GM19397 (cell line): ENCODE data around the gene IFT81.
"Not testable (repeated sequence)": the region's sequence is repeated elsewhere in the genome, so short reads cannot be mapped to it uniquely, and the experiment has no call there.

Source experiments
- ATAC-seq: cut with Tn5 transposase; IDR thresholded peaks from one replicate; pipeline ENCODE4 v1.9.1; 2021; ENCODE audit warnings: mild to moderate bottlenecking, moderate library complexity; ENCODE audit not compliant: unreplicated experiment

Gene IFT81

GRCh38 chr12:110199339-110200123 is 75.4 kb downstream of the IFT81 start:
- no peak for ATAC-seq

DNA sequence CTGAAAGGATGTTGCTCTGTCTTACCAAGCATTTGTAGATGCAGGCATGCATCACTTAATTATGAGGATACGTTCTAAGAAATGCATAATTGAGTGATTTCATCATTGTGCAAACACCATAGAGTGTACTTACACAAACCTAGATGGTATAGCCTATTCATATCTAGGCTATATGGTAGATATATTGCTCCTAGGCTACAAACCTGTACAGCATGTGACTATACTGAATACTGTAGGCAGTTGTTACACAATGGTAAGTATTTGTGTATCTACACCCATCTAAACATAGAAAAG is 75.9 kb downstream of the IFT81 start:
- no peak for ATAC-seq

GRCh38 chr12:110201995-110202394 is 77.8 kb downstream of the IFT81 start:
- no peak for ATAC-seq

GRCh38 chr12:110203546-110203945 is 79.4 kb downstream of the IFT81 start:
- no peak for ATAC-seq

DNA sequence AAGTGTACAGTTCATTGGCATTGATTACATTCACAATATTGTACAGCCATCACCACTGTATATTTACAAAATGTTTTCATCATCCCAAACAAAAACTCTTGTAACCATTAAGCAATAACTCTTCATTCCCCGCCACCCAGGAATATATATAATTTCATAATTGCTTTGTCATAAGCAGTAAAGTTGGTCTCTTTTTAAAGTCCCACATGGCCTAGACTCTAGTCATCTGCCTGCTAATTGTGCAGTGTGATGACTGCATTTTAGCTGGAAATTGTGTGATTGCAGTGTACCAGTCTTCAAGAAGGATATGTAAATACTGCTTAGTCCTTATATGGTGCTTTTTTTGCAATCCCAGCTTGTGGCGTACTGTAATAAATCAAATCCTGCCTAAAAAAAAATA is 81.8 kb downstream of the IFT81 start:
- ATAC-seq: no peak

GRCh38 chr12:110211639-110212536 is 87.7 kb downstream of the IFT81 start:
- ATAC-seq: not testable (repeated sequence)

- ATAC-seq: no peak
These were observed 94.0 kb downstream of the IFT81 start for GRCh38 chr12:110217996-110218674.

DNA sequence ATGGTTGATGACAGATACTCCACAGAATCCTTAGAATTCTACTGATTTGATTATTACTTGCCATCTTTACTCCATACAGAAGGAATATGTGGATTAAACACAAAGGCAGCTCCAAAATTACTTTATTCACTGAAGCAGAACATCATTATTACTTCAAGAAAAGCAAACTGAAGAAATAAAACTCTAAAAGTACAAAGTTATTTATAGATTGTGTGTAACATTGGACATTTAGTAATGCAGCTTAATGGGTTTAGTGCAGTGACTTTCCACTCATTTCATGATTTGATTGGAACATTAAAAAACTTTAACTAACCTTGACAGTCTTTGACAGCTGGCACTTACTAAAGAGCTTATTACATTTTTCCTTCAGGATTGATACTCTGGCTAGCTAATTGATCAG is 97.9 kb downstream of the IFT81 start:
- no peak for ATAC-seq

DNA sequence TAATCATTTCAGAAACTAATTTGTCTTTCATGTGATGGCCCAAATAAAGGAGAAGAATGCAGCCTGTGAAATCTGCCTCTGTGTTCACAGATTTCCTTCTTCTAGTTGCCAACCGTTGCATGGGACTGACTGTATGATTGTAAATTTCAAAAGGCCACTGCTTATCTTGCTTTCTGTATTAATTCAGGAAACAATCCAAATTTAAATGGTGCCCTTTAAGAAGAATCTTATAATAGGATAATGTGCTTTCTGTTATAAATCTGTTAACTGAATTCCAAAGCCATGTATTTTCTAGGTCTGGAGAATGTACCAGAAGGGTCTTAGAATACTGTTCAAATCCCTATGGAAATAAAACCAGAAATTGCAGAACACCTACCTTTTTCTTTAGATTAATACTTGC is 98.3 kb downstream of the IFT81 start:
- no peak for ATAC-seq

- no peak for ATAC-seq
These were observed 99.7 kb downstream of the IFT81 start for GRCh38 chr12:110223777-110224378.

GRCh38 chr12:110224379-110225304 is 100.5 kb downstream of the IFT81 start:
- no peak for ATAC-seq

DNA sequence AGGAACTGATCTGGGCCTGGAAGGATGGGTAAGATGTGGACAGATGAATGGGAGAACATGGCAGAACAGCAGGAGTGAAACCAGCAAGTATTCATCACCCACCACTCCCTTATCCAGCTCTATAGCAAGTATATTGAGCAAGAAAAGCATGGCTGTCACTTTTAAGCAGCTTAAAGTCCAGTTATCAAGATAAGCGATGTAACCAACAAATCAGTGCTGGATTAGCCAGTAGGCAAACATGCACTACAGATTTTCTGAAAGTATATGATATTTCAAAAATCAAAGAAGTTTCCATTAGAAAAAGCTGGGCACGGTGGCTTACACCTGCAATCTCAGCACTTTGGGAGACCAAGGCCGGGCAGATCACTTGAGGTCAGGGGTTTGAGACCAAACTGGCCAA is 103.0 kb downstream of the IFT81 start:
- ATAC-seq: no peak

DNA sequence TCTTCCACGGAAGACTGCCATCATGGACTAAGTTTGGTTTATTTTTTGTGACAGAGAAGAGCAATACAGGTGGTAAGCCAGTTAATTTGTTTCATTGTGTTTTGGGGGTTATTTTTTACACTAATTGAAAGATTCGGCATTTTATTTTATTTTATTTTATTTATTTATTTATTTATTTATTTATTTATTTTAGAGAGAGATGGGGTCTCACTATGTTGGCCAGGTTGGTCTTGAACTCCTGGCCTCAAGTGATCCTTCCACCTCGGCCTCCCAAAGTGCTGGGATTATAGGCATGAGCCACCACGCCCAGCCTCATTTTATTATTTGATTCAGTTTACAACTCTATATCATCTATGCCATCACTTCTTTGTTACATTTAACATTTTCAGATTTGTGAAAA is 104.2 kb downstream of the IFT81 start:
- not testable (repeated sequence) for ATAC-seq

- no peak for ATAC-seq
These were observed 104.6 kb downstream of the IFT81 start for GRCh38 chr12:110228756-110229155.

DNA sequence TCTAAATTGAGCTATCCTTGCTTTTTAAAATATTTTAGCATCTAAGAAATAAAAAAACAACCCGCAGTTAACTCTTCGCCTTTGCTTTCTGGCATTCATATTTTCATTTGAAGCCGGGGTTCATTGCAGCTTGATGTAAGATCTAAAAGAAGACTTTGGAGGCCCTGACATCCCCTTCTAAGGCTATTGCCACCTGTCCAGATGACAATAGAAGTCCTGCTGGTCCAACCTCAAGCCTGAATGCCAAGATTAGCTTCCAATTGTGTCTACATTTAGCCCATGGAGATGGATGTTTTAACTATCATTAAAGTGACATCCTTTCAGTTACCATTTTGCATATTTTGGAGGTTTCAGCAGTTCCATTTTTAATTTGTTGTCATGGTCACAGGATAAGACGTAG is 105.3 kb downstream of the IFT81 start:
- no peak for ATAC-seq

GRCh38 chr12:110230655-110231054 is 106.5 kb downstream of the IFT81 start:
- no peak for ATAC-seq

DNA sequence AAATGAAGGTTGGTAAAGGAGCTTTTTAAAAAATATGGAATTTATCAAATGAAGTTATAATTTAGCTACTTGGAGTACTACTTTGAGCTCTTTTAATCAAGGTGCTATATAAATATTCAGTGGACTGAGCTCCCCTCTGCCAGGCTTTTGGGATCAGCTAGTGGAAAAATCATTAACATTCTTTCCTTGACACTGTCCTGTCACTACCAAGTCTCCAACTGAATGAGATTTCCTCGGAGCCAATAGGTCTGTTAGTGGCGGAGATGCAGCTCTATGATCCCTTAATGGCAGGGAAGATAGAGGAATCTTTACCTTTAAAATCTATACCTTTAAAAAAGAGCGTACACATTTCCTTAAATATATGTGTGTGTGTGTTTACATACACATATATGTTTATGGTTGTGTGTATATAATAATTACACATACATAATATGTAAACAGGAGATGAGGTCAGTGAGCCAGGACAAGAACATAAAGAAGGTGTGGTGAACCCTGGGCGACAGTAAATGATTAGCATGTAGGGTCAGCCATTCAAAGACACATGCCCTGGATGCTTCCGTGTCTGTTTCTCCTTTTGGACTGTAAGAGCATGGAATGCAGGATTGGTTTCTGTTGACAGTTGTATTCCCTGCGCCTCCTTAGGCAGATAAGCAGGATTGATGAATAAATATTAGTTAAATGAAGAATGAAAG is 109.2 kb downstream of the IFT81 start:
- no peak for ATAC-seq

- no peak for ATAC-seq
These were observed 110.2 kb downstream of the IFT81 start for GRCh38 chr12:110234331-110234751.

DNA sequence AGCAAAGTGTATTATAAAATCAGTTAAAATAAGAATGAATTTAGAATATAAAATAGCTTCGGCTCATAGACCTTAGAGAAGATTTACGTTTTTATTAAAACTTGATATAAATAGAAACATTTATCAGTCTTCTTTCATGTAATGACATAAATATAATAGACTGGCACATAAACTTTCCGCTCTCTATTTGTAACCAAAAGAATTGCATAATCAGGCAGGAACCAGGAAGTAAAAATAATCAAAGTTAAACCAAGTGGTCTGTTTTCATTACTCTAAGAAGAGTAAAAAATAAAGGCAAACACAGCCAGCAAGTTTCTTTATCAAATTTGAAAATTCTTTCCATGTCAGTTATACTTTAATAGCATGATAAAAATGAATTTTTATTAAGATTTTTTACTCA is 110.6 kb downstream of the IFT81 start:
- ATAC-seq: no peak

DNA sequence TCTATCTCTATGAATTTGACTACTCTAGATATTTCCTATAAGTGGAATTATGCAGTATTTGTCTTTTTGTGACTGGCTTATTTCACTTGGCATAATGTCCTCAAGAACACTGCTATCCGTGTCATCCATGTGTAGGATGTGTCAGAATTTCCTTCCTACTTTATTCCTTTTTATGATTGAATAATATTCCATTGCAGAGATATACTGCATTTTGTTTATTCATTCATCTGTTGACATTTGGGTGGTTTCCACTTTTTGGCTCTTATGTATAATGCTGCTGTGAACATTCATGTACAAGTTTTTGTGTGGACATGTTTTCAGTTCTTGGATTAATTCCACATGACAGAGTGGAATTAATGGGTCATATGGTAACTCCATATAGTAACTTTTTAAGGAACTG is 111.2 kb downstream of the IFT81 start:
- no peak for ATAC-seq
